RKO (cell line): ENCODE measurements around the gene ZNF583.

Experiments
- DNase-seq: peaks from one replicate; pipeline ENCODE4 v3.0.0-alpha.2; 2016; ENCODE audit warnings: low spot score

The ZNF583 gene

GRCh38 chr19:56474308-56474707 is 70.2 kb downstream of the ZNF583 start:
- no peak for DNase-seq

DNA sequence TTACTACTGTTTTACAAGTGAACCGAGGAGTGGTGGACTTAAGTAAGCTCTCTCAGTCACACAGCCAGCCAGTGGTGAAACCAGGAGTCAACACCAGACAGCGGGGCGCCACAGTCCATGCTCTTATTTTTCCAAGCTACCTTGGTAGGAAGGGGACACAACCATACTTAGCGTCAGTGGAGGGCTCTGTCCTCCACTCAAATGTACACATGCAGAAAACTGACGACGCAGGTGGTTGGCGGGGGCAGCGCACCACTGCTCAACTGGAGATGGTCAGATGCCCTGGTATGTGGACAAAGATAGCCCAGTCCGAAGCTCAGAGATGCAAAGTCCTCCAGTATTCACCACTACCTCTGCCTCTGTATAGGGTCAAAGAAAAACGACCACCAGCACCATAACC is 72.0 kb downstream of the ZNF583 start:
- DNase-seq = no peak
